ENCODE results near the gene SHISA9.

The SHISA9 gene

GRCh38 chr16:13158427-13158826 lies 257.0 kb downstream of the SHISA9 start:
- no peak for DNase-seq (ENCODE audit: low read depth in 4 of 4, low spot score in 1 of 4)

- no peak for DNase-seq (ENCODE audit: low read depth in 4 of 4, low spot score in 1 of 4)
Measured at GRCh38 chr16:13165024-13165423, 263.6 kb downstream of the SHISA9 start.

- DNase-seq (ENCODE audit: low read depth in 4 of 4, low spot score in 1 of 4): no peak
Measured at GRCh38 chr16:13168091-13168572, 266.7 kb downstream of the SHISA9 start.

- DNase-seq (ENCODE audit: low read depth in 4 of 4, low spot score in 1 of 4): no peak
Measured at GRCh38 chr16:13171313-13171712, 269.9 kb downstream of the SHISA9 start.

GRCh38 chr16:13176711-13177110 lies 275.3 kb downstream of the SHISA9 start:
- no peak for DNase-seq (ENCODE audit: low read depth in 4 of 4, low spot score in 1 of 4)

- no peak for DNase-seq (ENCODE audit: low read depth in 4 of 4, low spot score in 1 of 4)
Measured at GRCh38 chr16:13178318-13178717, 276.9 kb downstream of the SHISA9 start.

GRCh38 chr16:13181432-13181831 lies 280.0 kb downstream of the SHISA9 start:
- DNase-seq (ENCODE audit: low read depth in 4 of 4, low spot score in 1 of 4): no peak

- no peak for DNase-seq (ENCODE audit: low read depth in 4 of 4, low spot score in 1 of 4)
Measured at GRCh38 chr16:13186813-13187212, 285.4 kb downstream of the SHISA9 start.

- DNase-seq (ENCODE audit: low read depth in 4 of 4, low spot score in 1 of 4): no peak
Measured at GRCh38 chr16:13189250-13189649, 287.9 kb downstream of the SHISA9 start.

GRCh38 chr16:13193721-13194120 lies 292.3 kb downstream of the SHISA9 start:
- DNase-seq (ENCODE audit: low read depth in 4 of 4, low spot score in 1 of 4): no peak

GRCh38 chr16:13194766-13195165 lies 293.4 kb downstream of the SHISA9 start:
- DNase-seq (ENCODE audit: low read depth in 4 of 4, low spot score in 1 of 4): no peak

GRCh38 chr16:13203725-13204124 lies 302.3 kb downstream of the SHISA9 start:
- DNase-seq (ENCODE audit: low read depth in 4 of 4, low spot score in 1 of 4): no peak

- DNase-seq (ENCODE audit: low read depth in 4 of 4, low spot score in 1 of 4): no peak
Measured at GRCh38 chr16:13205352-13205751, 304.0 kb downstream of the SHISA9 start.

- no peak for DNase-seq (ENCODE audit: low read depth in 4 of 4, low spot score in 1 of 4)
Measured at GRCh38 chr16:13206606-13207005, 305.2 kb downstream of the SHISA9 start.

GRCh38 chr16:13207151-13207550 lies 305.8 kb downstream of the SHISA9 start:
- no peak for DNase-seq (ENCODE audit: low read depth in 4 of 4, low spot score in 1 of 4)

GRCh38 chr16:13223666-13224065 lies 322.3 kb downstream of the SHISA9 start:
- DNase-seq (ENCODE audit: low read depth in 4 of 4, low spot score in 1 of 4): no peak

GRCh38 chr16:13229039-13229438 lies 327.6 kb downstream of the SHISA9 start:
- DNase-seq (ENCODE audit: low read depth in 4 of 4, low spot score in 1 of 4): no peak

- DNase-seq (ENCODE audit: low read depth in 4 of 4, low spot score in 1 of 4): no peak
Measured at GRCh38 chr16:13231365-13231764, 330.0 kb downstream of the SHISA9 start.

- no peak for DNase-seq (ENCODE audit: low read depth in 4 of 4, low spot score in 1 of 4)
Measured at GRCh38 chr16:13234999-13235398, 333.6 kb downstream of the SHISA9 start.

- no peak for DNase-seq (ENCODE audit: low read depth in 4 of 4, low spot score in 1 of 4)
Measured at GRCh38 chr16:13236308-13236707, 334.9 kb downstream of the SHISA9 start.

- DNase-seq (ENCODE audit: low read depth in 4 of 4, low spot score in 1 of 4): no peak
Measured at GRCh38 chr16:13238182-13238581, 336.8 kb downstream of the SHISA9 start.

- no peak for DNase-seq (ENCODE audit: low read depth in 4 of 4, low spot score in 1 of 4)
Measured at GRCh38 chr16:13242201-13242600, 340.8 kb downstream of the SHISA9 start.

GRCh38 chr16:13244770-13245169 lies 343.4 kb downstream of the SHISA9 start:
- DNase-seq (ENCODE audit: low read depth in 4 of 4, low spot score in 1 of 4): no peak
